Endothelial cell of umbilical vein (primary cell): Measurements from ENCODE around the gene SMAP1. TPM values are rescaled to one million over a fixed set of nuclear protein-coding genes. Genes with fewer than 3 reads are reported as not detected.

Source experiments
- BruUV-seq: library from RNA; stranded (reverse); fragments of 400-500 nt; replicated peaks from 2 replicates; lab custom pipeline; 2021; lab: Mats Ljungman, UMichigan
- CTCF ChIA-PET: fragments of 300-600, 350-600 bp; sonication (Branson Sonifier 250); formaldehyde crosslinking; loops from one replicate; lab custom pipeline; 2021; ENCODE audit warnings: antibody characterized with exemption, inconsistent platforms; lab: Charles Lee
- POLR2A ChIA-PET: fragments of 300-600, 350-600 bp; sonication (Branson Sonifier 250); formaldehyde crosslinking; loops from one replicate; lab custom pipeline; 2021; ENCODE audit warnings: antibody characterized with exemption, inconsistent platforms; lab: Charles Lee
- DNase-seq: peaks from one replicate; pipeline ENCODE4 v3.0.0-alpha.2; 2011; ENCODE audit warnings: low read depth, low spot score
- FAIRE-seq: peaks from 2 replicates; lab custom pipeline; 2011; peaks lifted over from hg19 to GRCh38; lab: Jason Lieb, UNC
- H2AFZ ChIP-seq: 2 replicates; pipeline ENCODE4 v1.6.0; 2012; ENCODE audit warnings: low read depth, low read length, control low read depth, inconsistent platforms
- H3K27ac ChIP-seq: 2 replicates; pipeline ENCODE4 v1.5.1; 2011; ENCODE audit warnings: low read depth, mild to moderate bottlenecking, control low read depth, low read length, moderate library complexity; ENCODE audit not compliant: insufficient read depth
- H3K27me3 ChIP-seq, 2 experiments: 2 replicates each; pipeline versions ENCODE4 v1.6.0 to v1.6.1; 2011; ENCODE audit warnings: low read length in 2 of 2, mixed read lengths in 1 of 2; ENCODE audit not compliant: control insufficient read depth in 2 of 2, insufficient read depth in 2 of 2
- H3K36me3 ChIP-seq, 2 experiments: 2 replicates in 1 of 2; 3 replicates in 1 of 2; pipeline ENCODE4 v1.5.1; 2011; ENCODE audit warnings: low read length in 2 of 2, mild to moderate bottlenecking in 1 of 2, moderate library complexity in 1 of 2; ENCODE audit not compliant: control insufficient read depth in 2 of 2, insufficient read depth in 2 of 2; ENCODE audit errors: extremely low read depth in 1 of 2
- H3K4me1 ChIP-seq: 3 replicates; pipeline ENCODE4 v1.5.1; 2011; ENCODE audit warnings: mild to moderate bottlenecking, low read length; ENCODE audit not compliant: control insufficient read depth, insufficient read depth; ENCODE audit errors: extremely low read depth
- H3K4me2 ChIP-seq: 2 replicates; pipeline ENCODE4 v1.6.1; 2011; ENCODE audit warnings: low read length, control low read depth, mixed read lengths; ENCODE audit not compliant: insufficient read depth
- H3K4me3 ChIP-seq, 3 experiments: fragments of 200-600 bp in 1 of 3; sonication (generic), shearing (Covaris generic) in 1 of 3; replicated peaks in 1 of 3; 2 replicates each; pipeline ENCODE4 v1.5.1; 2011 to 2016; ENCODE audit warnings: control low read depth in 3 of 3, low read length in 3 of 3, mild to moderate bottlenecking in 2 of 3, inconsistent platforms in 1 of 3, low read depth in 1 of 3, moderate library complexity in 1 of 3; ENCODE audit not compliant: insufficient read depth in 1 of 3
- H3K79me2 ChIP-seq: 2 replicates; pipeline ENCODE4 v1.6.0; 2012; ENCODE audit warnings: low read length, inconsistent platforms; ENCODE audit not compliant: control insufficient read depth, insufficient read depth
- H3K9ac ChIP-seq: replicated peaks from 2 replicates; pipeline ENCODE3; 2011; ENCODE audit warnings: low read length, control low read depth; ENCODE audit not compliant: insufficient read depth; ENCODE audit errors: extremely low read depth
- H3K9me1 ChIP-seq: replicated peaks from 3 replicates; pipeline ENCODE4 v1.6.0; 2011; ENCODE audit warnings: mild to moderate bottlenecking, low read length; ENCODE audit not compliant: control insufficient read depth, insufficient read depth; ENCODE audit errors: extremely low read depth
- H3K9me3 ChIP-seq: replicated peaks from 2 replicates; pipeline ENCODE4 v1.5.1; 2012; ENCODE audit warnings: low read length, inconsistent platforms; ENCODE audit not compliant: control insufficient read depth, insufficient read depth
- H4K20me1 ChIP-seq: replicated peaks from 2 replicates; pipeline ENCODE3; 2011; ENCODE audit warnings: mild to moderate bottlenecking, low read length; ENCODE audit not compliant: control insufficient read depth, insufficient read depth; ENCODE audit errors: extremely low read depth
- EZH2 ChIP-seq: IDR thresholded peaks from 2 replicates; pipeline ENCODE4 v1.6.1; 2012; ENCODE audit warnings: borderline replicate concordance, low read depth, mild to moderate bottlenecking, moderate library complexity, low read length, inconsistent platforms; ENCODE audit not compliant: severe bottlenecking
- FOS ChIP-seq: IDR thresholded peaks from 2 replicates; pipeline ENCODE4 v1.6.1; 2011; ENCODE audit warnings: mild to moderate bottlenecking, low read length, moderate library complexity, borderline replicate concordance; ENCODE audit not compliant: insufficient read depth
- JUN ChIP-seq: IDR thresholded peaks from 2 replicates; pipeline ENCODE4 v1.6.1; 2011; ENCODE audit warnings: borderline replicate concordance, low read depth; ENCODE audit not compliant: insufficient read length, insufficient read depth
- MYC ChIP-seq: IDR thresholded peaks from one replicate; pipeline ENCODE4 v1.6.1; 2011; ENCODE audit warnings: mild to moderate bottlenecking, low read depth, low read length
- POLR2A ChIP-seq: IDR thresholded peaks from 2 replicates; pipeline ENCODE4 v1.6.1; 2012; ENCODE audit warnings: low read depth, mild to moderate bottlenecking, control low read depth, low read length
- POLR2AphosphoS5 ChIP-seq: IDR thresholded peaks from 2 replicates; pipeline ENCODE4 v1.6.1; 2012; ENCODE audit warnings: low read depth, mild to moderate bottlenecking, control low read depth, low read length, moderate library complexity; ENCODE audit not compliant: insufficient read depth
- dilution Hi-C: fragments of 300-500 bp; cut with MboI; formaldehyde crosslinking; loops from one replicate; pipeline ENCODE4 v1.15.0; 2019; ENCODE audit warnings: low sequenced_read_pairs; ENCODE audit not compliant: extremely low pct_ligation_motif_present
- intact Hi-C: fragments of 100-400 bp; cut with micrococcal nuclease; formaldehyde crosslinking; loops from one replicate; pipeline ENCODE4 v1.10.0; 2022
- polyA plus RNA-seq, 4 experiments: library from polyadenylated mRNA; depleted of rRNA in 3 of 4; stranded (reverse) in 3 of 4; unstranded in 1 of 4; fragments of >200 nt; gene quantifications; 2 replicates each; pipeline versions ENCODE4 v1.2.1 to v1.2.3, GENCODE V29; 2011 to 2012; ENCODE audit warnings: missing spikeins in 1 of 4
- total RNA-seq: library from RNA; stranded (reverse); gene quantifications from 2 replicates; pipeline ENCODE4 v1.2.3, GENCODE V29; 2021
- TF ChIP-seq, protein P1 (sequence below): IDR thresholded peaks from 2 replicates; pipeline ENCODE4 v1.6.1; 2011; ENCODE audit not compliant: insufficient read depth, insufficient read length
- TF ChIP-seq, protein P2 (sequence below), 2 donors: IDR thresholded peaks; 1 replicate in 1 of 2; 2 replicates in 1 of 2; pipeline ENCODE4 v1.5.1; 2011; ENCODE audit warnings: low read length in 2 of 2, mild to moderate bottlenecking in 2 of 2, moderate library complexity in 2 of 2, control low read depth in 1 of 2, inconsistent platforms in 1 of 2, low read depth in 1 of 2; ENCODE audit not compliant: insufficient read depth in 1 of 2; ENCODE audit errors: extremely low read depth in 1 of 2

The SMAP1 gene
- total and polyA plus RNA-seq, 2 donors (not counting 3 experiments of a cell fraction or from before 2014, with no cell fraction given), result 14.6 to 24.6 TPM

DNA sequence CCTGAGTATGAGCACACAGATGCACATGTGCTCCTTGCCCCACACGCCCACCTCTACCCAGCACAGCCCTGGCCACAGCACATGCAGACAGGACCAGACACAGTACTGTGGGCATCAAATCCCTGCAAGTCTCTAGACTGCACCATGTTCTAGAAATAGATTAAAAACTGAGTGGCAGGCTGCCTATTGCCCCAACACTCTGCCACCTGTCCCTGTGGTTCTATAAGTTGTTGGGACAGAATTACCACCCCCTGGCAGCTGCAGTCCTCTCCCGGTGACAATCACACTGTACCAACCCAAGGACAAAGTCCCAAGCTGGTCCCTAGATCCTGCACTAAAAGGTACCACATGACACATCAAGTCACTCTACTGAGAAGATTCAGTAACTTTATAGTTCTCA lies 219.0 kb downstream of the SMAP1 start:
- Histone ChIP-seq H3K36me3 (no peaks in the 10 kb centered on the region), H3K79me2 (no peaks in the 10 kb centered on the region), H4K20me1 (no peaks in the 10 kb centered on the region), H3K4me2 (no peak overlapping the region), H3K9me3 (no peaks in the 10 kb centered on the region), H3K27ac (no peak overlapping the region), H3K4me1 (no peaks in the 10 kb centered on the region), H3K4me3 (no peak overlapping the region), H3K27me3 (peaks cover 0 to 2% of the 10 kb centered on the region in 2 experiments), H2AFZ (no peak overlapping the region), H3K9me1 (no peaks in the 10 kb centered on the region), H3K9ac (no peak overlapping the region)
- no TSS peak for BruUV-seq
- TF ChIP-seq FOS (no peak), POLR2AphosphoS5 (no peak), EZH2 (no peak), MYC (no peak), POLR2A (no peak), JUN (no peak)
- TF ChIP-seq, protein P1, sequence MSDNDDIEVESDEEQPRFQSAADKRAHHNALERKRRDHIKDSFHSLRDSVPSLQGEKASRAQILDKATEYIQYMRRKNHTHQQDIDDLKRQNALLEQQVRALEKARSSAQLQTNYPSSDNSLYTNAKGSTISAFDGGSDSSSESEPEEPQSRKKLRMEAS, result no peak
- TF ChIP-seq, protein P2, sequence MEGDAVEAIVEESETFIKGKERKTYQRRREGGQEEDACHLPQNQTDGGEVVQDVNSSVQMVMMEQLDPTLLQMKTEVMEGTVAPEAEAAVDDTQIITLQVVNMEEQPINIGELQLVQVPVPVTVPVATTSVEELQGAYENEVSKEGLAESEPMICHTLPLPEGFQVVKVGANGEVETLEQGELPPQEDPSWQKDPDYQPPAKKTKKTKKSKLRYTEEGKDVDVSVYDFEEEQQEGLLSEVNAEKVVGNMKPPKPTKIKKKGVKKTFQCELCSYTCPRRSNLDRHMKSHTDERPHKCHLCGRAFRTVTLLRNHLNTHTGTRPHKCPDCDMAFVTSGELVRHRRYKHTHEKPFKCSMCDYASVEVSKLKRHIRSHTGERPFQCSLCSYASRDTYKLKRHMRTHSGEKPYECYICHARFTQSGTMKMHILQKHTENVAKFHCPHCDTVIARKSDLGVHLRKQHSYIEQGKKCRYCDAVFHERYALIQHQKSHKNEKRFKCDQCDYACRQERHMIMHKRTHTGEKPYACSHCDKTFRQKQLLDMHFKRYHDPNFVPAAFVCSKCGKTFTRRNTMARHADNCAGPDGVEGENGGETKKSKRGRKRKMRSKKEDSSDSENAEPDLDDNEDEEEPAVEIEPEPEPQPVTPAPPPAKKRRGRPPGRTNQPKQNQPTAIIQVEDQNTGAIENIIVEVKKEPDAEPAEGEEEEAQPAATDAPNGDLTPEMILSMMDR (IDR thresholded peaks at IDR 0.05; ENCODE audit: extremely low read depth in 1 of 2, insufficient read depth in 1 of 2, low read depth in 1 of 2, low read length in 2 of 2), result no peak
- intact Hi-C loops, result loop anchor here (10.0 kb wide), 2 partner anchors 512 to 662 kb away; no protein-coding TSS in a partner anchor
- dilution Hi-C loops, result no loop called here
- ChIA-PET CTCF (interaction anchor here (1.5 to 5.0 kb wide), 5 partner anchors 9 to 365 kb away, joined by 4 to 118 read pairs (median 38); no protein-coding TSS in a partner anchor), POLR2A (no interaction called here)
- DNase-seq, result no peak
- FAIRE-seq, result no peak
